H1 (cell line): Measurements from ENCODE around the gene DCP2. TPM values are rescaled to one million over a fixed set of nuclear protein-coding genes. Genes with fewer than 3 reads are reported as not detected.

ENCODE experiments used
- TCF12 ChIP-seq: IDR thresholded peaks from 2 replicates; pipeline ENCODE4 v1.6.1; 2011; ENCODE audit warnings: low read depth, mild to moderate bottlenecking, low read length
- polyA plus RNA-seq, 7 experiments: library from polyadenylated mRNA; depleted of rRNA in 3 of 7; stranded (reverse) in 5 of 7; unstranded in 2 of 7; fragments of >200 nt in 5 of 7; fragments of 200-250 nt in 2 of 7; gene quantifications; 1 replicate in 5 of 7; 2 replicates in 1 of 7; 4 replicates in 1 of 7; pipeline versions ENCODE4 v1.2.1 to v1.2.3, GENCODE V29; 2011 to 2013; ENCODE audit warnings: missing spikeins in 2 of 7, mixed read lengths in 2 of 7
- total RNA-seq: library from RNA; stranded (reverse); fragmentation: NEBNext Ultra II Directional; extraction: Animal tissue kit (Norgen Biotek cat#: 25700); gene quantifications from 2 replicates; pipeline ENCODE4 v1.2.1, GENCODE V29; 2021
- TF ChIP-seq, protein P1 (sequence below), 3 experiments: IDR thresholded peaks; 1 replicate in 2 of 3; 2 replicates in 1 of 3; pipeline versions ENCODE4 v1.5.1 to v1.6.1; 2011; ENCODE audit warnings: low read length in 3 of 3, mild to moderate bottlenecking in 3 of 3, inconsistent platforms in 2 of 3, low read depth in 1 of 3, moderate library complexity in 1 of 3; ENCODE audit not compliant: insufficient read depth in 1 of 3; ENCODE audit errors: control extremely low read depth in 1 of 3

The DCP2 gene
- total and polyA plus RNA-seq, 2 of the 8 experiments (the other 6 are each of a cell fraction or from before 2014, with no cell fraction given), result 14.4 to 162 TPM

DNA sequence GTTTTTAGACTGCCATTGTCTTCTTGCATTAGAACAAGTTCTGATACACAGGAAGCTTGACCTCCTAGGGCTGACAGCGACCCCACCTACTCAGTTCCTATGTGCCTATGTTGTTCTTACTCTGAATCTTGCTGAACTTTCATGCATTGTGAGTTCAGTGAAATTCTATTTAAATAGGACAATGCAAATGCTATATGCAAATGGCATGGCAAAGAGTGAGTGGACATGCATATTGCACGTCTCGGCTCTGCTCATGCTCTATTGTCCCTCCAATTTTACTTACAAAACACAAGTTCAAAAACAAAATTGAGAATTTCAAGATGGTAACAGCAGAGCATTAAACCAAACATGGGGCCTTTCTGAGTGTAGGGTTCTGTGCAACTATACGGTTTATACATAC, 5.3 kb upstream of the DCP2 start (continued):
- TF ChIP-seq, protein P1, sequence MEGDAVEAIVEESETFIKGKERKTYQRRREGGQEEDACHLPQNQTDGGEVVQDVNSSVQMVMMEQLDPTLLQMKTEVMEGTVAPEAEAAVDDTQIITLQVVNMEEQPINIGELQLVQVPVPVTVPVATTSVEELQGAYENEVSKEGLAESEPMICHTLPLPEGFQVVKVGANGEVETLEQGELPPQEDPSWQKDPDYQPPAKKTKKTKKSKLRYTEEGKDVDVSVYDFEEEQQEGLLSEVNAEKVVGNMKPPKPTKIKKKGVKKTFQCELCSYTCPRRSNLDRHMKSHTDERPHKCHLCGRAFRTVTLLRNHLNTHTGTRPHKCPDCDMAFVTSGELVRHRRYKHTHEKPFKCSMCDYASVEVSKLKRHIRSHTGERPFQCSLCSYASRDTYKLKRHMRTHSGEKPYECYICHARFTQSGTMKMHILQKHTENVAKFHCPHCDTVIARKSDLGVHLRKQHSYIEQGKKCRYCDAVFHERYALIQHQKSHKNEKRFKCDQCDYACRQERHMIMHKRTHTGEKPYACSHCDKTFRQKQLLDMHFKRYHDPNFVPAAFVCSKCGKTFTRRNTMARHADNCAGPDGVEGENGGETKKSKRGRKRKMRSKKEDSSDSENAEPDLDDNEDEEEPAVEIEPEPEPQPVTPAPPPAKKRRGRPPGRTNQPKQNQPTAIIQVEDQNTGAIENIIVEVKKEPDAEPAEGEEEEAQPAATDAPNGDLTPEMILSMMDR (IDR thresholded peaks at IDR 0.05; ENCODE audit: control extremely low read depth in 1 of 3, insufficient read depth in 1 of 3, low read depth in 1 of 3, low read length in 3 of 3), result no peak
- TF ChIP-seq TCF12, result no peak
- TF ChIP-seq, all 59 proteins: peak for 0
